Small intestine (tissue), 7 donors: ENCODE results near the gene TOM1L2. TPM values are rescaled to one million over a fixed set of nuclear protein-coding genes. Genes with fewer than 3 reads are reported as not detected.
A peak's percentile ranks its signal among the peaks of the same experiment; 100 is the strongest.

ENCODE experiments used
- DNase-seq, 2 donors: peaks; one replicate each; pipeline versions ENCODE4 v3.0.0 to v3.0.0-alpha.2; 2013
- FAIRE-seq: peaks from 2 replicates; lab custom pipeline; 2012; peaks lifted over from hg19 to GRCh38; lab: Jason Lieb, UNC
- H3K27ac ChIP-seq, 3 donors: one replicate each; pipeline ENCODE4 v1.5.1; 2013; ENCODE audit warnings: low read length in 2 of 3, mild to moderate bottlenecking in 2 of 3, control low read depth in 1 of 3, inconsistent platforms in 1 of 3, low read depth in 1 of 3, moderate library complexity in 1 of 3
- H3K27me3 ChIP-seq, 3 donors: one replicate each; pipeline ENCODE4 v1.6.1; 2013; ENCODE audit warnings: low read length in 3 of 3, inconsistent platforms in 1 of 3; ENCODE audit not compliant: control insufficient read depth in 3 of 3, insufficient read depth in 3 of 3
- H3K36me3 ChIP-seq, 3 donors: one replicate each; pipeline ENCODE4 v1.6.1; 2013; ENCODE audit warnings: low read length in 3 of 3, inconsistent platforms in 1 of 3, low read depth in 1 of 3, mild to moderate bottlenecking in 1 of 3, moderate library complexity in 1 of 3; ENCODE audit not compliant: control insufficient read depth in 3 of 3, insufficient read depth in 2 of 3
- H3K4me1 ChIP-seq, 3 donors: one replicate each; pipeline ENCODE4 v1.6.1; 2013; ENCODE audit warnings: low read length in 2 of 3, inconsistent platforms in 1 of 3, low read depth in 1 of 3, mild to moderate bottlenecking in 1 of 3, moderate library complexity in 1 of 3; ENCODE audit not compliant: control insufficient read depth in 3 of 3, insufficient read depth in 2 of 3
- H3K4me3 ChIP-seq, 3 donors: one replicate each; pipeline ENCODE4 v1.5.1; 2013; ENCODE audit warnings: low read length in 3 of 3, control low read depth in 1 of 3, inconsistent platforms in 1 of 3, low read depth in 1 of 3, mild to moderate bottlenecking in 1 of 3, moderate library complexity in 1 of 3
- H3K9me3 ChIP-seq, 2 donors: one replicate each; pipeline ENCODE4 v1.6.1; 2013; ENCODE audit warnings: low read depth in 1 of 2, low read length in 1 of 2; ENCODE audit not compliant: control insufficient read depth in 2 of 2, insufficient read depth in 1 of 2
- WGBS, 3 donors: extraction: QIAGEN DNeasy Blood & Tissue Kit; methylation state at CpG; one replicate each; pipeline ENCODE4 v1.1.7; 2013; 5-methylcytosine and 5-hydroxymethylcytosine counted together
- polyA plus RNA-seq, 4 donors: library from polyadenylated mRNA; stranded (reverse) in 3 of 4; unstranded in 1 of 4; fragments of 200-250 nt in 3 of 4; fragments of 120-200 nt in 1 of 4; gene quantifications; one replicate each; pipeline versions ENCODE4 v1.2.1 to v1.2.3, GENCODE V29; 2013
- donor health status: healthy with polysubstance abuse.
- donor health status: control.
- donor health status: control.
- donor health status: Bipolar disorder and iron deficiency.
- donor health status: healthy.

Gene TOM1L2
- polyA plus RNA-seq, 4 donors: 14.3 to 26.6 (median 24.7) TPM

GRCh38 chr17:17830740-17831207 lies 141.4 kb downstream of the TOM1L2 start:
- H3K27ac ChIP-seq: peak overlapping the region; percentile 6 to 77 (median 32)
- no peak for FAIRE-seq

GRCh38 chr17:17830269-17830567 lies 142.0 kb downstream of the TOM1L2 start:
- 89 to 96% (median 91%) methylated on average over 2 of the region's 2 CpGs for WGBS, 3 donors
- Histone ChIP-seq H3K27me3 (no peaks in the 10 kb centered on the region), H3K4me1 (peaks cover 2 to 51% (median 9%) of the 10 kb centered on the region in 3 donors), H3K27ac (peak overlapping the region in 2 of 3 donors; percentile 32 to 77), H3K4me3 (no peak overlapping the region), H3K36me3 (peaks cover 0 to 68% (median 2%) of the 10 kb centered on the region in 3 donors), H3K9me3 (no peaks in the 10 kb centered on the region)
- no peak for FAIRE-seq
- DNase-seq: no peak

More at GRCh38 chr17:17830740-17831207, 141.4 kb downstream of the TOM1L2 start:
- 24 to 56% (median 36%) methylated on average over 6 of the region's 6 CpGs for WGBS, 3 donors
- Histone ChIP-seq H3K36me3 (peaks cover 0 to 74% (median 2%) of the 10 kb centered on the region in 3 donors), H3K9me3 (no peaks in the 10 kb centered on the region), H3K4me1 (peaks cover 2 to 52% (median 11%) of the 10 kb centered on the region in 3 donors), H3K4me3 (no peak overlapping the region), H3K27me3 (no peaks in the 10 kb centered on the region)
- DNase-seq: peak; percentile 56 to 89

GRCh38 chr17:17827826-17828621 lies 144.2 kb downstream of the TOM1L2 start:
- FAIRE-seq (no peak), DNase-seq (no peak)
- no peak overlapping the region for H3K27ac ChIP-seq
- H3K27me3 ChIP-seq: no peaks in the 10 kb centered on the region
- peaks cover 0 to 59% (median 0%) of the 10 kb centered on the region in 3 donors for H3K36me3 ChIP-seq
- WGBS, 3 donors: 56 to 78% (median 67%) methylated on average over 13 of the region's 13 CpGs
- no peak overlapping the region for H3K4me3 ChIP-seq
- H3K4me1 ChIP-seq: peaks cover 13 to 59% (median 14%) of the 10 kb centered on the region in 3 donors
- H3K9me3 ChIP-seq: no peaks in the 10 kb centered on the region

- Histone ChIP-seq H3K4me3 (no peak overlapping the region), H3K27me3 (no peaks in the 10 kb centered on the region), H3K36me3 (peaks cover 0 to 62% (median 0%) of the 10 kb centered on the region in 3 donors), H3K27ac (peak overlapping the region in 2 of 3 donors; percentile 53 to 97), H3K4me1 (peaks cover 13 to 64% (median 14%) of the 10 kb centered on the region in 3 donors), H3K9me3 (no peaks in the 10 kb centered on the region)
- 71 to 90% (median 81%) methylated on average over 15 to 16 of the region's 16 CpGs for whole genome bisulfite sequencing, 3 donors
- FAIRE-seq: no peak
- DNase-seq: no peak
Observed at GRCh38 chr17:17826942-17827785, 145.0 kb downstream of the TOM1L2 start.

GRCh38 chr17:17826342-17826713 lies 145.9 kb downstream of the TOM1L2 start:
- no peak for FAIRE-seq
- no peak for DNase-seq
- Histone ChIP-seq H3K9me3 (no peaks in the 10 kb centered on the region), H3K27me3 (no peaks in the 10 kb centered on the region), H3K36me3 (peaks cover 0 to 62% (median 0%) of the 10 kb centered on the region in 3 donors), H3K4me3 (no peak overlapping the region), H3K27ac (peak overlapping the region; percentile 53 to 97 (median 77)), H3K4me1 (peaks cover 13 to 64% (median 14%) of the 10 kb centered on the region in 3 donors)
- WGBS, 3 donors: 76 to 92% (median 80%) methylated on average over 2 of the region's 2 CpGs

GRCh38 chr17:17824783-17825614 lies 147.2 kb downstream of the TOM1L2 start:
- WGBS, 3 donors: 43 to 50% (median 49%) methylated on average over 14 of the region's 14 CpGs
- H3K9me3 ChIP-seq: no peaks in the 10 kb centered on the region
- no peak for FAIRE-seq
- H3K27me3 ChIP-seq: no peaks in the 10 kb centered on the region
- H3K4me1 ChIP-seq: peaks cover 7 to 60% (median 14%) of the 10 kb centered on the region in 3 donors
- H3K27ac ChIP-seq: peak overlapping the region; percentile 97 to 98 (median 97)
- peak in 1 of 2 donors; percentile 47 for DNase-seq
- peaks cover 0 to 64% (median 2%) of the 10 kb centered on the region in 3 donors for H3K36me3 ChIP-seq
- no peak overlapping the region for H3K4me3 ChIP-seq

GRCh38 chr17:17824119-17824782 lies 147.9 kb downstream of the TOM1L2 start:
- FAIRE-seq (no peak), DNase-seq (no peak)
- Histone ChIP-seq H3K4me3 (peak overlapping the region in 2 of 3 donors; percentile 22 to 41), H3K4me1 (peaks cover 10 to 65% (median 17%) of the 10 kb centered on the region in 3 donors), H3K27ac (peak overlapping the region; percentile 97 to 98 (median 97)), H3K27me3 (no peaks in the 10 kb centered on the region), H3K9me3 (no peaks in the 10 kb centered on the region), H3K36me3 (peaks cover 0 to 66% (median 5%) of the 10 kb centered on the region in 3 donors)
- WGBS, 3 donors: 14 to 19% (median 19%) methylated on average over 11 of the region's 11 CpGs
